ENCODE measurements around the gene JAG2.
"Not testable (repeated sequence)": the region's sequence is repeated elsewhere in the genome, so short reads cannot be mapped to it uniquely, and the experiment has no call there.

The JAG2 gene

GRCh38 chr14:105136401-105137322 is 31.9 kb downstream of the JAG2 start:
- DNase-seq = no peak

GRCh38 chr14:105135700-105136395 is 32.7 kb downstream of the JAG2 start:
- DNase-seq = no peak

DNA sequence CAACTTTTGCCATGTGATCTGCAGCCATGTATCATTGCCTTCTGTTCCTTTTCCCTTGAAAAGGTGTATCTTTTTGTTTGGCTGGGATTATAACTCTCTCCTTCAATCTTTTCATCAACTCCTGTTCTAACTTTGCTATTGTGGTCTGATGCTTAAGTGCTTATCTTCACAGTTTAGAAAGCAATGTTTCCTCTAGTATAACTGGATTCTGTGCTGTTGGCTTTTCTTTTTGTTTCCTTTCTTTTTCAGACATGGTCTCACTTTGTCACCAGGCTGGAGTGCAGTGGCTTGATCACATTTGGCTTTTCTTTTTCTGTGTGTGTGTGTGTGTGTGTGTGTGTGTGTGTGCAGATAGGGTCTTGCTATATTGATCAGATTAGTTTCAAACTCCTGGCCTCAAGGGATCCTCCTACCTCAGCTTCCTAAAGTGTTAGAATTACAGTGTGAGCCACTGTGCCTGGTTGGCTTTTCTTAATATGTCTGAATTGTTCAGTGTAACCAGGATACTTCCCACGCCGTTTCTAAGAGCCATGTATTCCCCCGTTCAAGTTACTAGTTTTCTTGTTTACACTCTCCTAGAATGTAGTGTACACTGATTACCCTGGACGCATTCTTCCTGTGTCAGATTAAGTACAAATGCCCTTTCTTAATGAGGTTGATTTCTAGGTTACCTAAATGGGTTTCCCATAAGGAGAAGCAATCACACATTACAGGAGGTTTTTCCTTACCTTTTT is 35.5 kb downstream of the JAG2 start:
- DNase-seq = no peak

DNA sequence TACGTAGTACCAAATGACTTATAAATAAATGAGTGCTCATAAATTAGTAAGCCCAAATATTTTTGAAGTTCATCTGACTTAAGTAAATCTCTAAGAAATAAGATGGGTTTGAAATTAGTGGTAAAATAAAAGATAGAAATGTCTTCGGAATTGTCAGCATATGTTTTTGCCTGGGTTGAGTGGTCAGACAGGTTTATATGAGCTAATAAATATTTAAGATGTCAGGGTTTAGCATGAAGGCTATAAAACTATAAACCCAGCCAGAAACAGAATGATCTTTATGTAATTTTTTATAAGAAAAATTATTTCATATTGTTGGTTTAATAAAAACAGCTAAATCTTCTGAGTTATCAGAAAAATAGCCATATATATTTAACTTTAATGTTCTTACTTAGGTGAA is 37.3 kb downstream of the JAG2 start:
- DNase-seq = no peak

DNA sequence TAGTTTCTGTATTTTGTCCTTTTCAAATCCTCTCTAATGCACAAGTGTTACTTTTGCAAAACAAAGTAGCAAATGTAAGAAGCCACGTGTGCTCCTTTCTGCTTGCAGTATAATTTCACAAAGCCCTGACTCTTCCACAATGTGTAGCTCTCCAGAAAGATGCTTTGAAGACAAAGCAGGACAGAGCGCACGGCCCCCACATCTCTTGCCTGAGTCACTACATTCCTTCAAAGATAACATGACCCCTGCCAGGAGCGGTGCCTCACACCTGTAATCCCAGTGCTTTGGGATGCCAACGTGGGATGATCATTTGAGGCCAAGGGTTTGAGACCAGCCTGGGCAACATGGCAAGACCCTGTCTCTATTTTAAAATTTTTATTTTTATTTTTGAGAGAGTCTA is 40.5 kb downstream of the JAG2 start:
- DNase-seq = no peak

- no peak for DNase-seq
Observed at GRCh38 chr14:105126981-105127329, 41.6 kb downstream of the JAG2 start.

DNA sequence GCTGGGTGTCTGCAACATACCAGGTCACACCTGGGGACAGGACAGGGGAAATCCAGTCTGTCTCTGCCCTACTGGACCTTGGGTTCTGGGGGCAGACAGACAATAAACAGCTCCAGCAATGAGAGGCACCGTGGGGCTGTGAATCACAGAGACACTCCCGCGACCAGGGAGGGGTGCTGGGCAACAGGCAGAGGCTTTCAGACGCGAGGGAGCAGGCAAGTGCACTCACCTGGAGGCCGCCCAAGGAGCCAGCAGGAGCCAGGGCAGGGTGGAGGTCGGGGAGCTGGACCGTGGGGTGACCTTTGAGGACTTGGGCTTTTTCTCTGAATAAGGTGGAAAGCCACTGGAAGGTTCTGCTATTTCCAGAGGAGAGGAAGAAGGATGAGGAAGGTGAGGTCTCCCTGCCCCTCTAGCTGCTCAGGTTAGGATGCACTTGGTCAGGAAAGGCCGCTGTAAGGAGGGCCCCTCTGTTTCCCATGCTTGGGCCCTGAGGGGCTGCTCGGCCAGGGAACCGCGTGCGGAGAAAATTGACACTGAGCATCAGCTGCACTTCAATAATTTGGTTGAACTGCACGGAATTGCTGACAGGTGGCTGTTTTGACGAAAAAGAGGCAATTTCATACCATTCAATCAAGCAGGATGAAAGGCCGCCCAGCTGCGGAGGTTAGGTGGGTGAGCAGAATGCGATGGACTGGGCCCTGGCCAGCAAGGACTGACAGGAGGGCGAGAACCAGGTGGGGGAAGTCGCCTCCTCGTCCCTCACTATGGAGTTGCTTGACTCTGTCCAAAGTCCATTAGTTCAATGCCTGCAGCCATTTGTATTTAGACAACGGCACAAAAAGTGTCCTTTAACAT is 42.2 kb downstream of the JAG2 start:
- no peak for DNase-seq

- no peak for DNase-seq
Observed at GRCh38 chr14:105124823-105125222, 43.8 kb downstream of the JAG2 start.

- no peak for DNase-seq
Observed at GRCh38 chr14:105123981-105124765, 44.4 kb downstream of the JAG2 start.

DNA sequence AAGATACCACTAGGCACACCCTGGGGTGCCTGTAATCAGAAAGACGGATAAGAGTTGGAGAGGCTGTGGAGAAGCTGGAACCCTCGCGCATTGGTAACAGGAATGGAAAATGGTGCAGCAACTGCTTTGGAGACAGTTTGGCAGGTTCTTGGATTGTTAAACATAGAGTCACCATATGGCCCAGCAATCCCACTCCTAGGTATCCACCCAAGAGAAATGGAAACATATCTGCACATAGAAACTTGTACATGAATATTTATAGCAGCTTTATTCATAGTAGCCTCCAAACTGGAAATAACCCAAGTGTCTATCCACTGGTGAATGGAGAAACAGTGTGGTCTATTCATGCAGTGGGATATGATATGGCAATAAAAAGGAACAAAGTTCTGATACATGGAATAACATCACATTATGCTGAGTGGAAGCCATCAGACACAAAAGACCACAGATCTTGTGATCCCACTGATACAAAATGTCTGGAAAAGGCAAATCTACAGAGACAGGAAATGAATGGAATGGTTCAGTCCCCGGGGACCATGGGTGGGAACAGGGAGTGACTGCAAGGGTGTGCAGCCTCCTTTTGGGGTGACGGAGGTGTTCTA is 45.4 kb downstream of the JAG2 start:
- no peak for DNase-seq

DNA sequence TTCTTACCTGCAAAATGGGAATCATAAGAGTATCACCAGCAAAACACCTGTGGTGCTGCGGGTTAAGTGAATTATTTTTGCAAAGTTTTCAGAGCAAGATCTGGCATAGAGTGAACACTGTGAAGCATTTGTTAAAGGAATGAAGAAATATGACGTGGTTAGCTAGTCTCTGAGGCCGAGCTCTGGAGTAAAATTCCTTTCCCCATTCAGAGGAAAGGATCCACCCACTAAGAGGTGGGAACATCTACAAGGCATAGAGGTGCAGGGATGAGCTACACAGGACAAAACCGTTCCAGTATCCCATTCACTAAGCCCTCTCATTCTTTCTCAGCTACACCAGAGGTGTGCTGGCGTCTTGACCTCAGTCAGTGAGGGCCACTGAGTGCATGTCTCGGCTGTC is 48.5 kb downstream of the JAG2 start:
- DNase-seq = no peak

DNA sequence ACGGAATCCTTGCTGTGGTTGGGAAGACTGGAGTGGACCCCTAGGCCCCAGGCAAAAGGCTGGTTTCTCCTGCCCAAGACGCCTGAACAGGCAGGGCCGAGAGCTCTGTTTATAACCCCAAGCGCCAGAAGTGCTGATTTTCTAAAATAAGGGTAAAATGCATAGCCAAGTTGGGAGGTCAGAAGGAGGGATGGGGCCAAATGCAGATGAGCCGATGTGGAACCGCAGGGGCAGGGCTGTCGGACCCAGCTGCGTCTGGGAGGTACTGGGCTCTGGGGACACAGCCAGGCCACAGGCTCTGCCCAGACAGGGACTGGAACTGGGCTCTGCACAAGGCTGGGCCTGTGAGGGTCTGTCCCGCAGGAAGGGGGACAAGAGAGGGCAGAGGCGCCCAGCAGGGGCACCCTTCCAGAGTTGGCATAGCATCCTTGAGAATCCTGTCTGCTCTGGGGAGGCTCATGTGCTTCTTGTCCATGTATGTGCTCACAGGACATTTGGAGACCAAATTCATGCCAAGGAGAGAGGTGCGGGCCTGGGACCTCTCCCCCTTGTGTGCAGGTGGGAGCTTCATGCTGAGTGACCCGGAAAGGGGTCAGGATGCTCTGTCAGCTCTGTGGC is 49.1 kb downstream of the JAG2 start:
- DNase-seq = no peak

DNA sequence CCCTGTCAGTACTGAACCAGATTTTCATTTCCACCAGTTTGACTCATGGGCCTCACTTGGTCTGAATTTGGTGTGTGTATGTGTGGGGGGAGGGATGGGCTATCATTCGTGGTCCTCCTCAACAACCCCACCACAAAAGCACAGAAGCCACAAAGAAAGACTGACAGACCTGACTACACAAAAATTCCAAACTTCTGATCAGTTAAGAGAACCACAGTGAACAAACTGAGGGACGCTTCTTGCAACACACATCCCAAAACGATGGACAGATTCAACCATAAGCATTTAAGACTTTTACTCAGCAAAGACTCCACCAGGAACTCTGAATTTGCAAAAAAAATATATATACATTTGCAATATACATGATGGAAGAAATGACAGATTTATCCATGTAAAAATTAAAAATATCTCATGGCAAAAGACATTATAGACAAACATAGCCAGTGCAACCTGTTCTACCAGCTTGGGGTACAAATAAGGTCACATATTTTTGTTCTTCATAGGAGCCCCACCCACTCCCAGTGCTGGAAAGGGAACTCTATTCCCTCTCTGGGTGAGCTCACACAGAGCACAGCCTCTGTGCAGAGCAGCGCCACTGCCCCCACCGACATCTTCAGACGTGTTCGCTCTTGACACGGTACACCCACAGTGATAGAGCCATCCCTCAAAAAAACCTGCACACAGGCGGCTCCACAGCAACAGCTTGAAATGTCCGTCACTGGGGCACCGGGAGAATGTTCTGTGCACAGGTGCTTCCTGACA is 49.7 kb downstream of the JAG2 start:
- DNase-seq = no peak

- no peak for DNase-seq
Observed at GRCh38 chr14:105117710-105118385, 50.7 kb downstream of the JAG2 start.

GRCh38 chr14:105117257-105117646 is 51.3 kb downstream of the JAG2 start:
- no peak for DNase-seq

GRCh38 chr14:105116451-105117256 is 51.9 kb downstream of the JAG2 start:
- DNase-seq = no peak

GRCh38 chr14:105109243-105109642 is 59.3 kb downstream of the JAG2 start:
- DNase-seq = not testable (repeated sequence)

DNA sequence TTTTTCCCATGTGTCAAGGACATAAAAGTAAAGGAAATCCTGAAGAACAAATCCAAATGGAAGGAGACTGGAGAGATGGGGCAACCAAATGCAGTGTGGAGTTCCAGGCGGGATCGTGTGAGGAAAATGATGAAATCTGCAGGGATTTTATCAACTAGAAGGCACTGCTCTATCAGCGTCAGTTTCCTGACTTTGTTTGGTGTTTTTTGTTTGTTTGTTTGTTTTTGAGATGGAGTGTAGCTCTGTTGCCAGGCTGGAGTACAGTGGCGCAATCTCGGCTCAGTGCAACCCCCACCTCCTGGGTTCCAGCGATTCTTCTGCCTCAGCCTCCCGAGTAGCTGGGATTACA is 60.1 kb downstream of the JAG2 start:
- DNase-seq = no peak

Data from CD4-positive, alpha-beta T cell treated with Interleukin-21 for 1 hour (primary cell).